Lower leg skin (tissue), 3 donors: ENCODE measurements around the gene LRRC27.

Source experiments
- CTCF ChIP-seq, 3 donors: fragments of 450-650 bp; IDR thresholded peaks; one replicate each; pipeline ENCODE4 v1.5.1; 2016; ENCODE audit warnings: antibody characterized with exemption in 3 of 3, mild to moderate bottlenecking in 3 of 3, moderate library complexity in 2 of 3
- POLR2A ChIP-seq, 2 donors: fragments of 450-650 bp; IDR thresholded peaks; one replicate each; pipeline ENCODE4 v1.6.1; 2016 to 2017; ENCODE audit warnings: antibody characterized with exemption in 2 of 2, mild to moderate bottlenecking in 1 of 2, moderate library complexity in 1 of 2

GRCh38 chr10:132291826-132292225, 40.2 kb upstream of the LRRC27 start:
- TF ChIP-seq CTCF (IDR thresholded peaks at IDR 0.05): no peak
- TF ChIP-seq POLR2A (IDR thresholded peaks at IDR 0.05): no peak
